Measurements from ENCODE around the gene PHLDA2. TPM values are rescaled to one million over a fixed set of nuclear protein-coding genes. Genes with fewer than 3 reads are reported as not detected.

Gene PHLDA2
- polyA plus RNA-seq, 1 of the 3 experiments (the other 2 are of a cell fraction) = 23.6 TPM

- POLR2A ChIA-PET = no interaction called here
Observed at GRCh38 chr11:2912498-2912897, 16.7 kb downstream of the PHLDA2 start.

GRCh38 chr11:2911785-2912391 lies 17.3 kb downstream of the PHLDA2 start:
- no peak overlapping the region for H3K4me3 ChIP-seq (ENCODE audit: low read depth in 2 of 2, low read length in 1 of 2)
- no peaks in the 10 kb centered on the region for H3K9me2 ChIP-seq
- peak overlapping the region in 1 of 2 experiments; percentile 55; a peak in 1 of 4 replicates for H3K27ac ChIP-seq (ENCODE audit: low read depth in 2 of 2, low read length in 1 of 2)
- TF ChIP-seq PBX3 (IDR thresholded peaks at IDR 0.05) = no peak
- TF ChIP-seq, protein P1, sequence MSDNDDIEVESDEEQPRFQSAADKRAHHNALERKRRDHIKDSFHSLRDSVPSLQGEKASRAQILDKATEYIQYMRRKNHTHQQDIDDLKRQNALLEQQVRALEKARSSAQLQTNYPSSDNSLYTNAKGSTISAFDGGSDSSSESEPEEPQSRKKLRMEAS (IDR thresholded peaks at IDR 0.05; ENCODE audit: low read depth) = no peak
- no peak for TF ChIP-seq RCOR1 (IDR thresholded peaks at IDR 0.05; ENCODE audit: low read length)
- no peak for TF ChIP-seq MEF2A (IDR thresholded peaks at IDR 0.05; ENCODE audit: borderline replicate concordance, low read depth)
- TF ChIP-seq NFIC (IDR thresholded peaks at IDR 0.05; ENCODE audit: borderline replicate concordance) = no peak
- no peak for TF ChIP-seq CTCF (IDR thresholded peaks at IDR 0.05)
- TF ChIP-seq MXI1 (IDR thresholded peaks at IDR 0.05; ENCODE audit: low read depth, low read length) = no peak
- no peaks in the 10 kb centered on the region for H4K20me1 ChIP-seq (ENCODE audit: insufficient read depth)
- no peaks in the 10 kb centered on the region for H3K9me3 ChIP-seq
- peak overlapping the region; percentile 76; the same call in 1 of the 2 replicates for H3K4me2 ChIP-seq
- H3K27me3 ChIP-seq (ENCODE audit: insufficient read depth) = no peaks in the 10 kb centered on the region
- POLR2A ChIA-PET = no interaction called here
- peaks cover 17 to 25% of the 10 kb centered on the region in 2 experiments; a peak in 3 of 4 replicates for H3K4me1 ChIP-seq (ENCODE audit: control insufficient read depth in 1 of 2, insufficient read depth in 2 of 2, low read depth in 1 of 2, low read length in 1 of 2)
- H3F3A ChIP-seq (replicated peaks; ENCODE audit: insufficient read depth) = no peaks in the 10 kb centered on the region
- CTCF ChIA-PET = interaction anchor here (0.9 to 2.2 kb wide), 6 partner anchors 9 to 381 kb away, joined by 3 to 10 read pairs (median 6); no protein-coding TSS in a partner anchor
- H2AFZ ChIP-seq (ENCODE audit: low read depth) = no peak overlapping the region
- no peaks in the 10 kb centered on the region for H3K79me2 ChIP-seq (ENCODE audit: insufficient read depth)
- H3K36me3 ChIP-seq (replicated peaks in 1 of 2; ENCODE audit: control insufficient read depth in 1 of 2, insufficient read depth in 2 of 2, low read length in 1 of 2) = no peaks in the 10 kb centered on the region
- no peak for DNase-seq
- 90% methylated on average over 9 of the region's 12 CpGs for WGBS (ENCODE audit: low lambda C conversion rate)
- no peak overlapping the region for H3K9ac ChIP-seq

More at GRCh38 chr11:2912498-2912897, 16.7 kb downstream of the PHLDA2 start:
- no peaks in the 10 kb centered on the region for H3K9me2 ChIP-seq
- 60% methylated on average over 1 of the region's 5 CpGs for WGBS (ENCODE audit: low lambda C conversion rate)
- H2AFZ ChIP-seq (ENCODE audit: low read depth) = no peak overlapping the region
- no peaks in the 10 kb centered on the region for H3K79me2 ChIP-seq (ENCODE audit: insufficient read depth)
- no peak overlapping the region for H3K4me3 ChIP-seq (ENCODE audit: low read depth in 2 of 2, low read length in 1 of 2)
- H3K36me3 ChIP-seq (replicated peaks in 1 of 2; ENCODE audit: control insufficient read depth in 1 of 2, insufficient read depth in 2 of 2, low read length in 1 of 2) = no peaks in the 10 kb centered on the region
- H3K27me3 ChIP-seq (ENCODE audit: insufficient read depth) = no peaks in the 10 kb centered on the region
- peaks cover 17 to 25% of the 10 kb centered on the region in 2 experiments; a peak in 3 of 4 replicates for H3K4me1 ChIP-seq (ENCODE audit: control insufficient read depth in 1 of 2, insufficient read depth in 2 of 2, low read depth in 1 of 2, low read length in 1 of 2)
- CTCF ChIA-PET = interaction anchor here (0.6 to 2.2 kb wide), 6 partner anchors 9 to 381 kb away, joined by 3 to 10 read pairs (median 5); no protein-coding TSS in a partner anchor
- H4K20me1 ChIP-seq (ENCODE audit: insufficient read depth) = no peaks in the 10 kb centered on the region
- H3K4me2 ChIP-seq = peak overlapping the region; percentile 76
- TF ChIP-seq JUND (IDR thresholded peaks at IDR 0.05) (peak; percentile 80; the same call in 1 of the 2 replicates), NFIC (IDR thresholded peaks at IDR 0.05; ENCODE audit: borderline replicate concordance) (0 out of 2 replicates have a peak, but pooled peaks have one; percentile 14), FOSL2 (IDR thresholded peaks at IDR 0.05; ENCODE audit: borderline replicate concordance, low read depth) (peak; percentile 92), TCF12 (IDR thresholded peaks at IDR 0.05) (peak; percentile 49)
- TF ChIP-seq, protein P2, sequence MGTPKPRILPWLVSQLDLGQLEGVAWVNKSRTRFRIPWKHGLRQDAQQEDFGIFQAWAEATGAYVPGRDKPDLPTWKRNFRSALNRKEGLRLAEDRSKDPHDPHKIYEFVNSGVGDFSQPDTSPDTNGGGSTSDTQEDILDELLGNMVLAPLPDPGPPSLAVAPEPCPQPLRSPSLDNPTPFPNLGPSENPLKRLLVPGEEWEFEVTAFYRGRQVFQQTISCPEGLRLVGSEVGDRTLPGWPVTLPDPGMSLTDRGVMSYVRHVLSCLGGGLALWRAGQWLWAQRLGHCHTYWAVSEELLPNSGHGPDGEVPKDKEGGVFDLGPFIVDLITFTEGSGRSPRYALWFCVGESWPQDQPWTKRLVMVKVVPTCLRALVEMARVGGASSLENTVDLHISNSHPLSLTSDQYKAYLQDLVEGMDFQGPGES (IDR thresholded peaks at IDR 0.05; ENCODE audit: low read depth, low read length) = no peak
- H3K9ac ChIP-seq = 0 out of 2 replicates have a peak overlapping the region, but pooled peaks have one; percentile 21
- peak overlapping the region in 1 of 2 experiments; percentile 55; a peak in 1 of 4 replicates for H3K27ac ChIP-seq (ENCODE audit: low read depth in 2 of 2, low read length in 1 of 2)
- H3K9me3 ChIP-seq = no peaks in the 10 kb centered on the region
- peak; percentile 67 for DNase-seq
- no peaks in the 10 kb centered on the region for H3F3A ChIP-seq (replicated peaks; ENCODE audit: insufficient read depth)
